LNCaP clone FGC (cell line): ENCODE data around the gene HBM.

Experiments used
- DNase-seq: peaks from one replicate; pipeline ENCODE4 v3.0.0-alpha.2; 2011; ENCODE audit warnings: low read depth
- H3K4me3 ChIP-seq: 2 replicates; pipeline ENCODE4 v1.5.1; 2011; ENCODE audit warnings: mild to moderate bottlenecking, low read depth, low read length, control low read depth
- CTCF ChIP-seq: IDR thresholded peaks from 2 replicates; pipeline ENCODE4 v1.5.1; 2012; ENCODE audit warnings: mild to moderate bottlenecking; ENCODE audit not compliant: control insufficient read depth, insufficient read depth; ENCODE audit errors: extremely low read depth

Gene HBM

GRCh38 chr16:133716-134115 lies 32.1 kb upstream of the HBM start:
- TF ChIP-seq CTCF, result no peak
- DNase-seq, result no peak
- no peak overlapping the region for H3K4me3 ChIP-seq

- TF ChIP-seq CTCF, result no peak
- peak overlapping the region; percentile 81 for H3K4me3 ChIP-seq
- DNase-seq, result no peak
Measured at GRCh38 chr16:138049-138417, 27.7 kb upstream of the HBM start.

DNA sequence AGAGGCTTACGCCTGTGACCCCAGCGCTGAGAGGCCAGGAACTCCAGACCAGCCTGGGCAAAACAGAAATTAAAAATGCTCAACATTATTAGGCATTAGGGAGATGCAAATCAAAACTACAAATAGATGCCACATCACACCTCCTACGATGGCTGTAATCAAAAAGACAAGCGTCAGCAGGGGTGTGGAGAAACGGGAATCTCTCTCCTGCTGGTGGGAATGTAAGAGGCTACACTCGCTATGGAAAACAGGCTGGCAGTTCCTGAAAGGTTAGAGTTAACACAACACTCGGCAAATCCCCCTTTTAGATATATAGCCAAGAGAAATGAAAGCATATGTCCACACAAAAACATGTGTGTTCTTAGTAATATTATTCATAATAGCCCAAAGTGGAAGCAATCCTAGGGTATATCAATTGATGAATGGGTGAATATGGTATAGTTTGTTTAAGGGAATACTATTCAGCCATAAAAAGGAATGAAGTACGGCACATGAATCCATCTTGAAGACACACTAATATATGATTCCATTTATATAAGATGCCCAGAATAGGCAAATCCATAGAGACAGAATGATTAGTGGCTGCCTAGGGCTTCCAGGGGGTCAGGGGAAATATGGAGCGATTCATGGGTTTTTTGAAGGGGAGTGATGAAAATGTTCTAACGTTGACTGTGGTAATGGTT lies 25.5 kb upstream of the HBM start:
- no peak for TF ChIP-seq CTCF
- DNase-seq, result no peak
- no peak overlapping the region for H3K4me3 ChIP-seq

DNA sequence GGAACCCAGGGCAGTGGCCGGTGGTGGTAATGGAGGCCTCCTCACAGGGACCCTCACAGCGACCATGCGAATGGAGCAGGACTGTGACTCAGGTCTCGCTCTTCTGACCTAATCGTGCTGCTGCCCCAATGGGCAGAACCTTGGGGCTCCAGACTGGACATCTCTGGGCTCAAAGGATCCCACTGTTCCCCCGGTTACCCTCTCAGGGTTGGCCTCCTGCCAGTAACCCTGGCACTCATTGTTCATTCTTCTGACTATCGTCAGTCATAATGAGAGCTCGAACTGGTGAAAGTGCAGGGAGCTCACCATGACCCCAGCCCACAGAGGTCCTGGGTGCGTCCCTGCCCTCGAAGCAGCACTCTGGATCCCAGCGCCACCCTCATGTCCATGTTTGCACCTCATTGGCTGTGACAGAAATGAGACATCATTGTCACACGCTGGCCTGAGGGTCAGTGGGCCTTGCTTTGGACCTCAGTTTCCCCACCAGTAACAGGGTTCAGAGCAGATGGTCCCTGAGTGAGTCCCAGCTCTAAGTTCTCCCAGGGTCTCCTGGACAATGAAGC lies 23.3 kb upstream of the HBM start:
- TF ChIP-seq CTCF, result no peak
- DNase-seq, result no peak
- H3K4me3 ChIP-seq, result no peak overlapping the region

- H3K4me3 ChIP-seq, result no peak overlapping the region
- no peak for TF ChIP-seq CTCF
- no peak for DNase-seq
Measured at GRCh38 chr16:143047-143446, 22.7 kb upstream of the HBM start.

DNA sequence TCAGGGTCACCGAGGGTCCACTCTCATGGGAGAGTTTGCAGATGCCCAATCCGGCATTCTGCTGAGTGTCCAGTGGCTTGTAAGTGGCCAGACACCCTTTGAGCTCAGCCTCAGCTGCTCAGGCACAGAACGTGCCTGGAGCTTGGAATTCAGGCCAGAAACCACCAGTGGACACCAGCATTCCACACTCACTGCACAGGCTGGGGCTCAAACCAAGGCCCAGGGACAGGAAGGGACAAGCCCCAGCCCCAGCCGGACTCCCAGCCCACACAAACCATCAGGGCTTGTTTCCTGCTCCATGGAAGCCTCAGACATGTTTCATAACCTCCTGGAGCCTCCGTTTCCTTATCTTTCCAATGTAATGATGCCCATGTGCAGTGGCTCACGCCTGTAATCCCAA lies 22.3 kb upstream of the HBM start:
- H3K4me3 ChIP-seq, result no peak overlapping the region
- no peak for TF ChIP-seq CTCF
- no peak for DNase-seq

- no peak for DNase-seq
- no peak overlapping the region for H3K4me3 ChIP-seq
- TF ChIP-seq CTCF, result no peak
Measured at GRCh38 chr16:144797-145252, 21.0 kb upstream of the HBM start.
